Spleen (tissue), 7 donors: ENCODE data around the gene SF3A1.

Experiments
- CTCF ChIP-seq, 11 experiments: fragments of 200-600 bp in 7 of 11; fragments of 450-650 bp in 4 of 11; sonication (generic) in 4 of 11; IDR thresholded peaks in 8 of 11; conservative IDR thresholded peaks in 3 of 11; 1 replicate in 7 of 11; 2 replicates in 4 of 11; pipeline versions ENCODE4 v1.4.0 to v1.8.0; 2016 to 2021; ENCODE audit warnings: antibody characterized with exemption in 11 of 11, inconsistent platforms in 4 of 11, mild to moderate bottlenecking in 1 of 11
- POLR2A ChIP-seq, 3 donors: fragments of 450-650 bp; IDR thresholded peaks; one replicate each; pipeline ENCODE4 v1.5.1; 2017; ENCODE audit warnings: antibody characterized with exemption in 3 of 3, mild to moderate bottlenecking in 1 of 3
- donor health status: DM: no; HTN: no; CAD: no; lungs with moderate emphysema.
- donor health status: DM: no; HTN: no; CAD: no.
- donor health status: DM: no; HTN: no; CAD: no.

- TF ChIP-seq CTCF (IDR thresholded peaks at IDR 0.05 in 8 of 11, conservative IDR thresholded peaks at IDR 0.05 in 3 of 11): no peak
- no peak for TF ChIP-seq POLR2A (IDR thresholded peaks at IDR 0.05)
Measured at GRCh38 chr22:30313527-30314363, 42.9 kb downstream of the SF3A1 start.
